ENCODE measurements around the gene CPOX. TPM values are rescaled to one million over a fixed set of nuclear protein-coding genes. Genes with fewer than 3 reads are reported as not detected.
A peak's percentile ranks its signal among the peaks of the same experiment; 100 is the strongest.
"Not testable (repeated sequence)": the region's sequence is repeated elsewhere in the genome, so short reads cannot be mapped to it uniquely, and the experiment has no call there.

CPOX gene
- total and polyA plus RNA-seq, 10 of the 15 experiments (the other 5 are each of a cell fraction or from before 2014, with no cell fraction given), result 40.7 to 72.6 (median 64.5) TPM

DNA sequence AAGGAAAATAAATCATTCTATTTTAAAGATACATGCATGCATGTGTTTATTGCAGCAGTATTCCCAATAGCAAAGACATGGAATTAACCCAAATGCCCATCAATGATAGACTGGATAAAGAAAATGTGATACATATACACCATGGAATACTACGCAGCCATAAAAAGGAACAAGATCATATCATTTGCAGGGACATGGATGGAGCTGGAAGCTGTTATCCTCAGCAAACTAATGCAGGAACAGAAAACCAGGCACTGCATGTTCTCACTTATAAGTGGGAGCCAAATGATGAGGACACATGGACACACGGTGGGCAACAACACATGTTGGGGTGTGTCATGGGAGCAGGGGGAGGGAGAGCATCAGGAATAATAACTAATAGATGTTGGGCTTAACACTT is 33.6 kb downstream of the CPOX start:
- Histone ChIP-seq H3K27ac (ENCODE audit: control insufficient read depth, insufficient read depth) (peak overlapping the region; percentile 100), H3K9ac (ENCODE audit: control insufficient read depth, insufficient read depth, low read length) (peak overlapping the region; percentile 99), H3K4me1 (ENCODE audit: control insufficient read depth, insufficient read depth, low read length) (peaks cover 29% of the 10 kb centered on the region), H3K4me2 (ENCODE audit: control insufficient read depth, insufficient read depth) (peak overlapping the region; percentile 99), H3K79me2 (ENCODE audit: control insufficient read depth, insufficient read depth, low read length) (peaks cover 88% of the 10 kb centered on the region), H3K4me3 (peak overlapping the region; percentile 47)
- not testable (repeated sequence) for H2AFZ ChIP-seq (ENCODE audit: control insufficient read depth, low read depth, low read length); DNase-seq (ENCODE audit: low read depth, low spot score); H3K27me3 ChIP-seq (replicated peaks in 1 of 2; ENCODE audit: control insufficient read depth in 2 of 2, insufficient read depth in 2 of 2, low read length in 1 of 2); FAIRE-seq; H3K36me3 ChIP-seq (ENCODE audit: control insufficient read depth in 2 of 2, insufficient read depth in 2 of 2, low read length in 1 of 2); BruUV-seq (replicated peaks); H4K20me1 ChIP-seq (ENCODE audit: control insufficient read depth, insufficient read depth); ATAC-seq; H3K9me3 ChIP-seq (replicated peaks; ENCODE audit: control insufficient read depth, insufficient read depth, low read length)
- CTCF ChIA-PET, result interaction anchor here (0.9 to 1.2 kb wide), 3 partner anchors 27 to 522 kb away, joined by 3 to 4 read pairs (median 3); no protein-coding TSS in a partner anchor
- 98% methylated on average over 2 of the region's 2 CpGs for WGBS (ENCODE audit: insufficient coverage, insufficient replicate concordance, low lambda C conversion rate, missing lambda C conversion rate)
- in situ Hi-C loops (cut with MboI) (loop anchor here (5.0 kb wide), 1 partner anchor 32 kb away; no protein-coding TSS in a partner anchor), intact Hi-C loops (cut with micrococcal nuclease; ENCODE audit: unreplicated experiment) (loop anchor here (5.0 to 10.0 kb wide), 2 partner anchors 327 to 855 kb away; no protein-coding TSS in a partner anchor)
- RAD21 ChIA-PET (ENCODE audit: unreplicated experiment), result interaction anchor here (1.0 to 20.2 kb wide), 4 partner anchors 12 to 30 kb away, joined by 5 to 511 read pairs (median 73); partner anchors contain the start of gene GPR15
- TF ChIP-seq ZNF217 (IDR thresholded peaks at IDR 0.05), result peak; percentile 70; the same call in 1 of the 2 replicates
- TF ChIP-seq, protein P1, sequence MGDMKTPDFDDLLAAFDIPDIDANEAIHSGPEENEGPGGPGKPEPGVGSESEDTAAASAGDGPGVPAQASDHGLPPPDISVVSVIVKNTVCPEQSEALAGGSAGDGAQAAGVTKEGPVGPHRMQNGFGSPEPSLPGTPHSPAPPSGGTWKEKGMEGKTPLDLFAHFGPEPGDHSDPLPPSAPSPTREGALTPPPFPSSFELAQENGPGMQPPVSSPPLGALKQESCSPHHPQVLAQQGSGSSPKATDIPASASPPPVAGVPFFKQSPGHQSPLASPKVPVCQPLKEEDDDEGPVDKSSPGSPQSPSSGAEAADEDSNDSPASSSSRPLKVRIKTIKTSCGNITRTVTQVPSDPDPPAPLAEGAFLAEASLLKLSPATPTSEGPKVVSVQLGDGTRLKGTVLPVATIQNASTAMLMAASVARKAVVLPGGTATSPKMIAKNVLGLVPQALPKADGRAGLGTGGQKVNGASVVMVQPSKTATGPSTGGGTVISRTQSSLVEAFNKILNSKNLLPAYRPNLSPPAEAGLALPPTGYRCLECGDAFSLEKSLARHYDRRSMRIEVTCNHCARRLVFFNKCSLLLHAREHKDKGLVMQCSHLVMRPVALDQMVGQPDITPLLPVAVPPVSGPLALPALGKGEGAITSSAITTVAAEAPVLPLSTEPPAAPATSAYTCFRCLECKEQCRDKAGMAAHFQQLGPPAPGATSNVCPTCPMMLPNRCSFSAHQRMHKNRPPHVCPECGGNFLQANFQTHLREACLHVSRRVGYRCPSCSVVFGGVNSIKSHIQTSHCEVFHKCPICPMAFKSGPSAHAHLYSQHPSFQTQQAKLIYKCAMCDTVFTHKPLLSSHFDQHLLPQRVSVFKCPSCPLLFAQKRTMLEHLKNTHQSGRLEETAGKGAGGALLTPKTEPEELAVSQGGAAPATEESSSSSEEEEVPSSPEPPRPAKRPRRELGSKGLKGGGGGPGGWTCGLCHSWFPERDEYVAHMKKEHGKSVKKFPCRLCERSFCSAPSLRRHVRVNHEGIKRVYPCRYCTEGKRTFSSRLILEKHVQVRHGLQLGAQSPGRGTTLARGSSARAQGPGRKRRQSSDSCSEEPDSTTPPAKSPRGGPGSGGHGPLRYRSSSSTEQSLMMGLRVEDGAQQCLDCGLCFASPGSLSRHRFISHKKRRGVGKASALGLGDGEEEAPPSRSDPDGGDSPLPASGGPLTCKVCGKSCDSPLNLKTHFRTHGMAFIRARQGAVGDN (IDR thresholded peaks at IDR 0.05), result 0 out of 2 replicates have a peak, but pooled peaks have one; percentile 22
- TF ChIP-seq IKZF1 (conservative IDR thresholded peaks at IDR 0.05), result 0 out of 2 replicates have a peak, but pooled peaks have one; percentile 13
- TF ChIP-seq IKZF2 (IDR thresholded peaks at IDR 0.05), result peak in 1 of 2 experiments; percentile 33; a peak in 1 of 4 replicates
- peak; percentile 59; the same call in 1 of the 2 replicates for TF ChIP-seq POLR2AphosphoS5 (IDR thresholded peaks at IDR 0.05; ENCODE audit: low read length)
- TF ChIP-seq SMARCA5 (IDR thresholded peaks at IDR 0.05), result peak; percentile 70; the same call in 1 of the 2 replicates
- SMC1A ChIA-PET (ENCODE audit: uncharacterized antibody, unreplicated experiment), result interaction anchor here (0.8 to 23.6 kb wide), 8 partner anchors 8 to 43 kb away, joined by 3 to 603 read pairs (median 42); partner anchors contain the start of genes CLDND1 and GPR15
- POLR2A ChIA-PET, result interaction anchor here (1.0 to 23.2 kb wide), 5 partner anchors 14 to 37 kb away, joined by 3 to 350 read pairs (median 6); partner anchors contain the start of genes CLDND1, CPOX and GPR15

All from GM12878 (cell line).